ENCODE measurements around the gene PAX6.

PAX6 gene

GRCh38 chr11:31822927-31823643 lies 12.0 kb upstream of the PAX6 start:
- DNase-seq (ENCODE audit: low read depth) = no peak
- no peak for TF ChIP-seq CTCF (IDR thresholded peaks at IDR 0.05; ENCODE audit: low read depth, low read length, missing control alignments)
- H3K4me3 ChIP-seq (ENCODE audit: low read depth, low read length) = no peak overlapping the region

- no peak overlapping the region for H3K4me3 ChIP-seq (ENCODE audit: low read depth, low read length)
- DNase-seq (ENCODE audit: low read depth) = no peak
- TF ChIP-seq CTCF (IDR thresholded peaks at IDR 0.05; ENCODE audit: low read depth, low read length, missing control alignments) = no peak
Observed at GRCh38 chr11:31822175-31822926, 11.2 kb upstream of the PAX6 start.

GRCh38 chr11:31821766-31822165 lies 10.6 kb upstream of the PAX6 start:
- no peak for DNase-seq (ENCODE audit: low read depth)
- no peak for TF ChIP-seq CTCF (IDR thresholded peaks at IDR 0.05; ENCODE audit: low read depth, low read length, missing control alignments)
- no peak overlapping the region for H3K4me3 ChIP-seq (ENCODE audit: low read depth, low read length)

- no peak overlapping the region for H3K4me3 ChIP-seq (ENCODE audit: low read depth, low read length)
- no peak for DNase-seq (ENCODE audit: low read depth)
- no peak for TF ChIP-seq CTCF (IDR thresholded peaks at IDR 0.05; ENCODE audit: low read depth, low read length, missing control alignments)
Observed at GRCh38 chr11:31821235-31821764, 10.2 kb upstream of the PAX6 start.

- no peak for DNase-seq (ENCODE audit: low read depth)
- no peak for TF ChIP-seq CTCF (IDR thresholded peaks at IDR 0.05; ENCODE audit: low read depth, low read length, missing control alignments)
- H3K4me3 ChIP-seq (ENCODE audit: low read depth, low read length) = no peak overlapping the region
Observed at GRCh38 chr11:31820438-31820818, 9.3 kb upstream of the PAX6 start.

GRCh38 chr11:31819621-31820437 lies 8.7 kb upstream of the PAX6 start:
- H3K4me3 ChIP-seq (ENCODE audit: low read depth, low read length) = no peak overlapping the region
- no peak for DNase-seq (ENCODE audit: low read depth)
- no peak for TF ChIP-seq CTCF (IDR thresholded peaks at IDR 0.05; ENCODE audit: low read depth, low read length, missing control alignments)

All from GM12864 (cell line).